ENCODE data around the gene LARP1.
"Not testable (repeated sequence)": the region's sequence is repeated elsewhere in the genome, so short reads cannot be mapped to it uniquely, and the experiment has no call there.

LARP1 gene

GRCh38 chr5:154794525-154795234 lies 39.5 kb downstream of the LARP1 start:
- DNase-seq, result no peak

GRCh38 chr5:154795235-154795596 lies 40.0 kb downstream of the LARP1 start:
- no peak for DNase-seq

GRCh38 chr5:154797762-154798161 lies 42.6 kb downstream of the LARP1 start:
- DNase-seq, result no peak

GRCh38 chr5:154800582-154800981 lies 45.4 kb downstream of the LARP1 start:
- DNase-seq, result no peak

GRCh38 chr5:154801083-154801482 lies 45.9 kb downstream of the LARP1 start:
- no peak for DNase-seq

- no peak for DNase-seq
Measured at GRCh38 chr5:154802050-154802449, 46.9 kb downstream of the LARP1 start.

GRCh38 chr5:154806176-154806575 lies 51.0 kb downstream of the LARP1 start:
- DNase-seq, result no peak

- DNase-seq, result no peak
Measured at GRCh38 chr5:154811239-154811638, 56.1 kb downstream of the LARP1 start.

GRCh38 chr5:154811653-154812465 lies 56.7 kb downstream of the LARP1 start:
- DNase-seq, result peak; percentile 33 to 37

- no peak for DNase-seq
Measured at GRCh38 chr5:154813158-154813557, 58.0 kb downstream of the LARP1 start.

- no peak for DNase-seq
Measured at GRCh38 chr5:154813736-154814135, 58.6 kb downstream of the LARP1 start.

- DNase-seq, result no peak
Measured at GRCh38 chr5:154815025-154815424, 59.8 kb downstream of the LARP1 start.

GRCh38 chr5:154815684-154816247 lies 60.6 kb downstream of the LARP1 start:
- DNase-seq, result no peak

GRCh38 chr5:154816891-154817492 lies 61.8 kb downstream of the LARP1 start:
- no peak for DNase-seq

- DNase-seq, result no peak
Measured at GRCh38 chr5:154817815-154818214, 62.6 kb downstream of the LARP1 start.

- DNase-seq, result no peak
Measured at GRCh38 chr5:154818471-154819116, 63.4 kb downstream of the LARP1 start.

GRCh38 chr5:154819546-154819945 lies 64.4 kb downstream of the LARP1 start:
- DNase-seq, result no peak

GRCh38 chr5:154820383-154820782 lies 65.2 kb downstream of the LARP1 start:
- no peak for DNase-seq

GRCh38 chr5:154822896-154823295 lies 67.7 kb downstream of the LARP1 start:
- DNase-seq, result not testable (repeated sequence)

GRCh38 chr5:154823605-154824004 lies 68.4 kb downstream of the LARP1 start:
- no peak for DNase-seq

- no peak for DNase-seq
Measured at GRCh38 chr5:154824070-154824469, 68.9 kb downstream of the LARP1 start.

- no peak for DNase-seq
Measured at GRCh38 chr5:154829181-154829588, 74.0 kb downstream of the LARP1 start.

- no peak for DNase-seq
Measured at GRCh38 chr5:154829589-154830218, 74.5 kb downstream of the LARP1 start.
